Stimulated activated CD4-positive, alpha-beta T cell treated with anti-CD3 and anti-CD28 coated beads, Interleukin-2, amount 100 ng/mL, for 4 hours (primary cell): ENCODE results near the gene SSMEM1.
"Not testable (repeated sequence)": the region's sequence is repeated elsewhere in the genome, so short reads cannot be mapped to it uniquely, and the experiment has no call there.

Experiments used
- DNase-seq: peaks from one replicate; pipeline ENCODE4 v3.0.0-alpha.2; 2020; ENCODE audit warnings: low read depth

Gene SSMEM1

DNA sequence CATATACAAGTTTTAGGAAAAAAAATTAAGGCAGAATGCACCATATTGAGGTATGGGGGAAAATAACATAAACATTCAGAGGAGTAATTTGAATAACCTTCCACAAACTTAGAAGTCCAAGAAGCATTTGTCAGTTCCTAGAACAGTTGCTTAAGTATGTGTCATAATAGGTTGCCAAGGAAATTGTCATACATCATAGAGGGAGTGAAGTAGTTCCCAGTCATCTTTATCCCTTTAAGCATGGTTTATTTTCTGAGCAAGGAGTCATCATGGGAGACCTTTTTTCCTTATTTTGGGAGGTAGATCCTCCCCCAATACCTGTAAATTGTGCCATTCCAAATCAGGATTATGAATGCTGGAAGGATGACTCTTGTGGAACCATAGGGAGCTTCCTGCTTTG is at the start of gene SSMEM1:
TSS of gene SSMEM1 (plus strand) at position 219 of the 400 bp plus-strand sequence. CDS start at position 270, 51 bp downstream.
- DNase-seq, result no peak

DNA sequence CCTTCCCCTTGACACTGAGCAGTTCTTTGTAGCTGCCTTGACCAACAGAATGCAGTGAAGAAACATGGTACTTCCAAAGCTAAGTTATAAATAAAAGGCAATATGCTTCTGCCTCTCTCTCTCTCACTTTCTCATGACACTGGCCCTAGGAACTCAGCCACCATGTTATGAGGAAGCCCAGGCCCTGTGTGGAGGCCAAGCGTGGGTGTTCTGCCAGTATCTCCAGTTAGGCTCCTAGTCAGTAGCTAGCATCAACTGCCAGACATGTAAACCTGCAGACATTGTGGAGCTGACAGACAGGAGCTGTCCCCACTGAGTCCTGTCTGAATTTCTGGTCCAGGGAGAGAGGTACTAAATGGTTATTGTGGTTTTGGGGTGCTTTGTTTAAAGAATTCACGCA is 47.6 kb upstream of the SSMEM1 start:
- no peak for DNase-seq

GRCh38 chr7:130160455-130160854 is 47.2 kb upstream of the SSMEM1 start:
- DNase-seq, result no peak

GRCh38 chr7:130162196-130162595 is 45.5 kb upstream of the SSMEM1 start:
- DNase-seq, result no peak

DNA sequence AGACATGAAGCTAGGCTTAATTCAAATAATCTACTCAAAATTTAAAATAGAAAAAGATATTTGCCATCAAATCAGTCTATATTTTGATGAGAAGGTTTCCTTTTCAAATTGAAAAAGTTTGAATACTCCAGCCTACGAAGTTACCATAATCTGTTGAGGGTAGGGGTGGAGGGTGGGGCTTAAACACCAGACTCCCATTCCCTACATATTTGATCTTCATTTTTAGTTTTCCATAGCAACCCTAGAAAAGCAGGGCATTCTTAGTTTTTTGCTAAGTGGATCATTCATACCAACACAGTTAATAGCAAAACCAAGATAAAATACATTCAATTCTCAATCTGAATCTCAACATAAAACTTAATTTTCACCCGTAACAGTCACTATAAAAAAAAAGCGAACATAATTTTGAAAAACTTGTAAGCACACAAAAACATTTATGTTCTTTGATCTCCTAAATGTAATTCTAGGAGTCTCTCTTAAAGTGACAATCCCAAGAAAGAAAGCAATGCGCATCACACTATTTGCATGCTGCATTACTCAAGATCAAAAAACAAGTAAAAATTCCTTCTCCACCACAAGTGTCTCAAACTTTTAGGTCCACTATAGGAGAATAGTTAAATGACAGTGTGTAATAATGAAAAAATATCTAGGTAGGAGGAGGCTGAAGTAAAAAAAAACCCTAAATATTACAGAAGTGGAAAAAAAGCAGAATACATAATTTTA is 33.3 kb upstream of the SSMEM1 start:
- DNase-seq, result no peak

DNA sequence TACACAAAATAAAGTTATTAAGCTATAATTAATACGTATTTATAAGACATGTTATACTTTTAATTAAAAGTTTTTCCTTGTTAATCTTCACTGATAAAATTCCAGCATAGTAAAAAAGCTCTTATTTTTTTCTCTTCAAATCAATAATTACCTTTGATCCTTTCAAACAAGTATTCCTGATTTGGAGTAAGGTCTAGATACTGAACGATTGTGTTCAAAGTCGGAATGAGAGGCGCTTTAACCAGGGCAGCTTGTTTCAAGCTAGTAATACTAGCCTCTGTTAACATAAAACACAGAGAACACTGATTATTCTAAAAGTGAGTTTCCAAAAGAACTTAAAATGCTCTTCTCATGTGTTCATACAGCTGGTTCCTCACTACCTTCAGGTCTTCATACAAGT is 29.4 kb upstream of the SSMEM1 start:
- no peak for DNase-seq

DNA sequence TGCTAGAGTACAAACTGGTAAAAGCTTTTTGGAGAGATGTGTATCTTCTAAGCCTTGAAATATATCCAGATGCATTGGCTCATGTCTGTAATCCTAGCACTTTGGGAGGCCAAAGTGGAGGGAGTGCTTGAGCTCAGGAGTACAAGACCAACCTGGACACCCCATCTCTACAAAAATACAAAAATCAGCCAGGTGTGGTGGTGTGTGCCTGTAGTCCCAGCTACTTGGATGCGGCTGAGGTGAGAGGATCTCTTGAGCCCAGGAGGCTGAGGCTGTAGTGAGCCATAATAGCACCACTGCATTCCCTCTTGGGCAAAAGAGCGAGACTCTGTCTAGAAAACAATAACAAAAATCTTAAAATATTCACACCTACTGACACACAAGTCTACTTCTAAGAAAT is 28.0 kb upstream of the SSMEM1 start:
- no peak for DNase-seq

DNA sequence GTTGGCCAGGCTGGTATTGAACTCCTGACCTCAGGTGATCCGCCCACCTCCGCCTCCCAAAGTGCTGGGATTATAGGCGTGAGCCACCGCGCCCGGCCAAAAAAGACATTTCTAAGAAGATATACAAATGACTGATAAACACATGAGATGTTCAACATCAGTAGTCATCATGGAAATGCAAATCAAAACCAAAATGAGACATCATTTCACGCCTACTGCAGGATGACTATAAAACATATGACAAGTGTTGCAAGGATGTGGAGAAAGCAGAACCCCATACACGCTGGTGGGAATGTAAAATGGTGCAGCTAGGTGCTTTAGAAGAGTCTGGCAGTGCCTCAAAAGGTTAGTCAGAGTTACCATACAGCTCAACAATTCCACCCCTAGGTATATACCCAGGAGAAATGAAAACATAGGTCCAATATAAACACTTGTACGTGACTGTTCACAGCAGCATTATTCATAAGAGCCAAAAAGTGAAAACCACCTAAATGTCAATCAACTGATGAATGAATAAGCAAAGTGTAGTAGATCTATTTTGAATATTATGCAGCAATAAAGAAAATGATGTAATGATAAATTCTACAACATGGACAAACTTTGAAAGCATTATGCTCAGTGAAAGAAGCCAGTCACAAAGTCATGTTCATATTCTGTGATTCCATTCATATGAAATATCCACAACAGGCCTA is 26.9 kb upstream of the SSMEM1 start:
- no peak for DNase-seq

DNA sequence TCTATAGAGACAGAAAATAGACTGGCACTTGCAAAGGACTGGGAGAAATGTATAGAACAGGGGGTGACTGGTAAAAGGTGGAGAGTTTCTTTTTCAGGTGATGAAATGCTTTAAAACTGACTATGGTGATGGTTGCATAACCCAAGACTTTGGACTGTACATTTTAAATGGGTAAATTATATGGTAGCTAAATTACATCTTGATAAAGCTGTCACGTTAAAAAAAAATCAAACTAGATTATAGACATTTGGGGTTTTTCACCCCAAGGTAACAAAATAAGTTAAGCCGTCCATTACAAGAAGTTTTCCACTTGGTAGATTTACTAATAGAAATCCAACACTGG is 26.4 kb upstream of the SSMEM1 start:
- no peak for DNase-seq

DNA sequence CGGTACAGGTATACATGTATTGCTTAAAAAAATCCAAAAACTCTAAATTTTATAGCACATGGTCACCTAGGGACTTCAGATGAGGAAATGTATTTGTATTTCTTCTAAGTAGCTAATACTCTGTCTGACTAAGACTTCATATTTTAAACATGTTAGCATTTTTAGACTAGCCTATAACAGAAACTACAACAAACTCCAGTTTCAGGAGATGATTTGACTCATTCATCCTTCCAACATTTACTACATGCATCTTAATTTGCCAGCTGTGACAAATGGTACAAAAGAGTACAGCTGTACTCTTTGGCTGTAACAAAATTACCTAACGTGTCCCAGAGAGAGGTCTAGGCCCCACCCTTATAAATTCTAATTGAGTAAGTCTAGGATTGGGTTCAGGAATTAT is 24.7 kb upstream of the SSMEM1 start:
- DNase-seq, result no peak

DNA sequence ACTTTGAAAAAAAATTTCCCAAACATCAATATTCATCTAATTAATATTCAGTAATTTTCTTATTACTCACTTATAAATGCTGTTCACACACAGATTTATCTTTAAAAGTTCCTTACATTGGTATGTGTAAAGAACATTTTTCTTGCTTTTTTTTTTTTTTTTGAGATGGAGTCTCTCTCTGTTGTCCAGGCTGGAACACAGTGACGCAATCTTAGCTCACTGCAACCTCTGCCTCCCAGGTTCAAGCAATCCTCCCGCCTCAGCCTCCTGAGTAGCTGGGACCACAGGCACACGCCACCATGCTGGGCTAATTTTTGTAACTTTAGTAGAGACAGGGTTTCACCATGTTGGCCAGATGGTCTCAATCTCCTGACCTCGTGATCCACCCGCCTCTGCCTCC is 23.3 kb upstream of the SSMEM1 start:
- not testable (repeated sequence) for DNase-seq

DNA sequence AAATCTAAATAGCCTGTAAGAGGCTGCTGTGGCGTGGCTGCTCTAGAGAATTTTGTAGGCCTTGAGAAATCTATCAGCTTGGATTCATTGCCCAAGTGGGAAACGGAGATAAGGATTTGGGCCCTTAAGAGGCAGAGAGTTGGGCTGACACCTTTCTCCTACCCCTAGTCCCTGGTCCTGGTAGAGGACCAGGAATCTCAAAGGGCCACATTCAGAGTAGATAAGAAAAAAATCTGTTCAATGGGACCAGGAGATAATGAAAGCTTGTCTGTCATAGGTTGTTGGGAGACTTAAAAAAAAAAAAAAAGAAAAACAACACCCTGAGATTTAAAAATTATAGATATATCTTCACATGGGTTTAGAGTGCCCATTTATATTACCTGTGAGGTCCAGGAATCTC is 20.3 kb upstream of the SSMEM1 start:
- DNase-seq, result no peak

GRCh38 chr7:130189343-130189742 is 18.3 kb upstream of the SSMEM1 start:
- DNase-seq, result no peak

GRCh38 chr7:130191791-130192190 is 15.9 kb upstream of the SSMEM1 start:
- no peak for DNase-seq

DNA sequence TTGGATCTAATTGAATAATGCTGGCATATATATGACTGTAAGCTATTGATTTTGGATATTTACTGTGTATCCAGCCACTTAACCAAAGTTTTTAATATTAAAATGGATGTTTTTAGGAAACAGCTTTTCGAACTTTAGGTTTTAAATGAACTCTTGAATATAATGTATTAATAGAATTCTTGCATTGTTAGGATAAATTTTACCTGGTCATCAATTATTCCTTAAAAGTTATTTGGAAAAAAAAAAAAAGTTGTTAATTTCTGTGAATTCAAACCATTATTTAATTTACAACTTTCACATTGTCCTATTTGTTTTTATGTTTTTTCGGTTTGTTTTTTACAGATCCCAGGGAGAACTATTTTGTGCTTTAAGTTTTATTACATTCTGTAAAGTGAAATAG is 12.3 kb upstream of the SSMEM1 start:
- no peak for DNase-seq

DNA sequence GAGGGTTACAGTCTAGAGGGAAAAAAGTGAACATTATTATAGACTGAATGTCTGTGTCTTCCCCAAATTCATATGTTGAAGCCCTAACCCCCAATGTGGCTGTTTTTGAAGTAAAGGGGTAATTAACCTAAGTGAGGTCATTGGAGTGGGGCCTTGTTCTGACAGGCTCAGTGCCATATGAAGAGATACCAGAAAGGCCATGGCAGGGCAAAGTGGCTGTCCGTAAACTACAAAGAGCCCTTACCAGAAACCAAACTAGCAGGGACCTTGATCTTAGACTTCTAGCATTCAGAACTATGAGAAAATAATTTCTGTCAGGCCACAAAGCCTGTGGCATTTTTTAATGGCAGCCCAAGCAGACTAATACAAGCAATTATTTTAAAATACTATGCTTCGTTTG is 11.2 kb upstream of the SSMEM1 start:
- DNase-seq, result no peak

DNA sequence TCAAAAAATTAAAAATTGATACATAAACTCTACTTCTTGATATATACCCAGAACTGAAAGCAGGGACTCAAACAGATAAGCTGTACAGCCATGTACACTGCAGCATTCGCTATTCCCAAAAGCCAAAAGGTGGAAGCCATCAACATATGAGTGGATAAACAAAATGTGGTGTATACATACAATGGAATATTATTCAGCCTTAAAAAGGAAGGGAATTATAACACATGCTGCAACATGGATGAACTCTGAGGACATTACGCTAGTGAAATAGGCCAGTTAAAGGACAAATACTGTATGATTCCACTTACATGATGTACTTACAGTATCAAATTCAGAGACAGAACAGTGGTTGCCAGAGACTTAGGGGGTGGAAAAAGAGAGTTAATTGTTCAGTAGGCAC is 10.6 kb upstream of the SSMEM1 start:
- DNase-seq, result no peak

DNA sequence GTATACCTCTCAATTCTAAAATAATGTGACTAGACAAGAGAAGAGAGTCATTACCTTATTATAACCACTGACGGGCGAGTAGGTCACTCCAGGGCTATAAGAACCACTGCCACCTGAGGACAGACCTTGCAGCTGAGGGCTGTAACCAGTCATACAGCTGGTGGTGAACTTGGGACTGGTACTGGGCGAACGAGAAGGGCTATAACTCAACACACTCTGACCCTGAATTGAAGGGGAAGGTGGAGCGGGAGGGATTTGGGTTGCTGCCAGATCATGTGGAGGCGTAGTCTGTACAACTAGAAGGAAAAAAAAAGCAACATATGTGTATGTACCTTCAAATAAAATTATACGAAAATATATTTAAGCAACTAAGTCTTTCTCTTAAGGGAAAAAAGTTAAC is 5.9 kb upstream of the SSMEM1 start:
- no peak for DNase-seq

DNA sequence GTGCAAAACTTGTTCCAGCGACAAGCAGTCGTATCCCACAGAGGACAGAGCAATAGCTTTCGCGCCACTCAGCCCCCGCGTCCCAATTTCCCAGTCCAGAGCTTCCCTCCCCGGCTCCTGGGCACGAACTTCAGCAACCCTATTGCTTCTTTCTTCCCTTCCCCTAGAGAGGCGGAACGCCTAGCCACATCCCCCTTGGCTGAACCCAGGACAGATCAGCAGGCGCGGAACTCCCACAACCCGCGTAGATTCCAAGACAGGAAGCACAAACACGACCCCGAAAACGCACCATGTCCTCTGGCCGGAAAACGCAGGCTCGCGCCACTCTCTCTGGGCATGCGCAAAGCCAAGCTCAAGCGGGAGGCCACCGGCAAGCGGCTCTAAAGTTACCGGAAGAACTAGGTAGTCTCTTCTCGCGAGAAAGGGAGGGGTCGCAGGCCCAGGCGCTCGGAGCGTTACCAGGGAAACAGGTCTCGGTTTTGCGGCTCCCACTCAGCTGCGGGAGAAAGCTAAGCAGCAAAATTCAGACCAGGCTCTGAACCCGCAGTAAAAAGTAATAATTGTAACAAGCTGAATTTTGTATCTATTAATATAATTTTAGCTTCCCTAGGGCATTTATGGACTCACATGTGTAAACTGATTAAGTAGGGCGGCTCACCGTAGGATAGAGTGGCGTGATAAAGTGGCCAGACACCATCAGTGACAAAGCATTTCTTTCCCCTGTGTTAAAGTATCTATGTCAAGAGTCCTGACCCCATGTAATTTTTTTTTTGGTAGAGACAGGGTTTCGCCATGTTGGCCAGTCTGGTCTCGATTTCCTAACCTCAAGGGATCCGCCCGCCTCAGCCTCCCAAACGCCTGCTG is 2.3 kb upstream of the SSMEM1 start, which contains the start of gene TMEM209:
TSS of gene TMEM209 (minus strand) at position 323 of the 864 bp plus-strand sequence. CDS start at position 292, 31 bp downstream.
- DNase-seq, result peak; percentile 92

DNA sequence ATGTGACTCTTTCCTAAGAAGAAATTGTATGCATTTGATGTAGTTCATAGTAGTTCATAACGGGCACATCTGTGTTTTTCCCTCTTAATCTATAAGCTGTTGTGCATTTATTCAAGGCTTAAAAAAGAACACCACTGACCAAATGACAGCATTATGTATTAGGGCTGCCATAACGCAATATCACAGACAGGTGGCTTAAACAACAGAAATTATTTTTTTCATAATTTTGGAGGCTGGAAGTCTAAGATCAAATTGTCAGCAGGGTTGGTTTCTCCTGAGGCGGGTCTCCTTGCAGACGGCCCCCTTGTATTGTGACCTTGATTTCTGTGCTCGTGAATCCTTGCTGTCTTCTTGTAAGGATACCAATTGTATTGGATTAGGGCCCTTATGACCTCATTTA is 627 bp upstream of the SSMEM1 start:
- DNase-seq, result no peak

DNA sequence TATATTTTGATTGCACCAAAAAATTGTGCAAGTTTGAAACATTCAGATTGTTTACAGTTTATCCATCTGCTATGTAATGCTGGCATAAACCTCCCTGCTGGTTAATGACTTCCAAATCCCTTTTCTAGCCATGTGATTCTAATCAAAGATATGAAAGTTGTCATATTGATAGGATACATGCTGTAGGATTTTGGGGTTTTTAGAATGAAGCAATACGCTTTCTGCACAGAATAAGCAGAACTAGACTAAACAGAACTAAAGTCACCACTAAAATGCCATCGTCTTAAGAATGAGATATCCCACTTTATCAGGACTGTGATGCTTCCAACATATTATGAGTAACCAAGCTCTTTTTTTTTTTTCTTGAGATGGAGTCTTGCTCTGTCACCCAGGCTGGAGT is 856 bp downstream of the SSMEM1 start:
- DNase-seq, result no peak

DNA sequence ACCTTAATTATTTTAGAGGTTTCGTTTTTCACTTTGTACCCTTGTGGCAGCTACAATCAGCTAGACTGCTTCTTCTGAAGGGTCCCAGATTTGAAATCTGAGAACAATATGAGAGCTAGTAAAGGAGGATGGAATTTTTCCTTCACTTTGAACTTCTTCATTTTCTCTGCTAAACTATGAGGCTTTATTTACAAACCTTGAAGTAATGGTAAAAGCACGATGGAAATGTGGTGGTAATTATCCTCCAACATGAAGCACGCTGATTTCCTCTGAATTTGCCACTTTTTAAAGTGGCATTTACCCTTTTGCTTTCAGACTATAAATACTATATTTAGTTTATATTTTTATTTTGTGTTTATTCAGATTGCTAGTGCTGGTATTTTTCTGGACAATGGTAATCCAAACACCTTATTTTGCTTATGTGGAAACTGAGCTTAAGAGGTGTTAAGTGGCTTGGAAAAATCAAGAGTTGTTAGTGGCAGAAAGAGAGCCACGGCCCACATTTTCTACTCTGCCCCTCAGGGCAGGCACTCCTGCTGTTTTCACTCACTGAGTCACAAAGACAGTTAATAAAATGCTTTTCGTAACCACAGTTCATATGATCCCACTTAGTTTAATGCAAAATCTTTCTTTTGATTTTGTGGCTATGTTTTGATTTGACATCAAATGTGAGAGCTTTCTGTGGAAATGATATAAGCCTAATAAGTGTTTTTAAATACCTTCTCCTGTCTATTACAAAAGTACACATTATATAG is 2.7 kb downstream of the SSMEM1 start:
- DNase-seq, result no peak
